ENCODE data around the gene SFXN1.

GRCh38 chr5:175461370-175461769 is 17.0 kb upstream of the SFXN1 start:
- TF ChIP-seq ZNF717 (CRISPR knock-in tag; IDR thresholded peaks at IDR 0.05) (no peak), CTCF (IDR thresholded peaks at IDR 0.05 in 2 of 3, conservative IDR thresholded peaks at IDR 0.05 in 1 of 3; ENCODE audit: insufficient read depth in 2 of 3, low read depth in 1 of 3, low read length in 3 of 3) (no peak), ZNF764 (CRISPR knock-in tag; IDR thresholded peaks at IDR 0.05; ENCODE audit: low read depth) (no peak), MEF2D (tag; conservative IDR thresholded peaks at IDR 0.05; ENCODE audit: low read depth) (no peak), EP300 (IDR thresholded peaks at IDR 0.05; ENCODE audit: low read length) (no peak)

Measured in K562 (cell line).